HEK293 (cell line): Measurements from ENCODE around the gene NCF2.
A peak's percentile ranks its signal among the peaks of the same experiment; 100 is the strongest.

ENCODE experiments used
- FEZF1 ChIP-seq: fragments of 450-650 bp; formaldehyde crosslinking; IDR thresholded peaks from 2 replicates; pipeline ENCODE4 v1.5.1; 2016; ENCODE audit warnings: missing biosample characterization, missing genetic modification characterization
- MYNN ChIP-seq: fragments of 450-650 bp; formaldehyde crosslinking; IDR thresholded peaks from 2 replicates; pipeline ENCODE4 v1.5.1; 2016; ENCODE audit warnings: missing biosample characterization, missing genetic modification characterization, borderline replicate concordance
- PRDM1 ChIP-seq: fragments of 450-650 bp; formaldehyde crosslinking; IDR thresholded peaks from 2 replicates; pipeline ENCODE4; 2016; ENCODE audit warnings: missing biosample characterization, missing genetic modification characterization
- PRDM10 ChIP-seq: fragments of 450-650 bp; formaldehyde crosslinking; IDR thresholded peaks from 2 replicates; pipeline ENCODE4 v1.5.1; 2016; ENCODE audit warnings: missing biosample characterization, missing genetic modification characterization
- PRDM6 ChIP-seq: fragments of 450-650 bp; formaldehyde crosslinking; IDR thresholded peaks from 2 replicates; pipeline ENCODE4 v1.5.1; 2017; ENCODE audit warnings: missing biosample characterization, missing genetic modification characterization
- SETDB1 ChIP-seq: IDR thresholded peaks from one replicate; pipeline ENCODE4 v1.6.1; 2017; ENCODE audit warnings: mild to moderate bottlenecking, low read length, moderate library complexity, mixed read lengths; ENCODE audit not compliant: insufficient read length
- TSHZ1 ChIP-seq: fragments of 450-650 bp; formaldehyde crosslinking; IDR thresholded peaks from 2 replicates; pipeline ENCODE4 v1.5.1; 2016; ENCODE audit warnings: missing biosample characterization, missing genetic modification characterization, borderline replicate concordance
- WT1 ChIP-seq: fragments of 450-650 bp; formaldehyde crosslinking; IDR thresholded peaks from 2 replicates; pipeline ENCODE4 v1.5.1; 2016; ENCODE audit warnings: missing biosample characterization, missing genetic modification characterization
- ZNF114 ChIP-seq: fragments of 450-650 bp; formaldehyde crosslinking; IDR thresholded peaks from 2 replicates; pipeline ENCODE4 v1.5.0; 2017; ENCODE audit warnings: missing biosample characterization, missing genetic modification characterization
- ZNF138 ChIP-seq: fragments of 450-650 bp; formaldehyde crosslinking; IDR thresholded peaks from 2 replicates; pipeline ENCODE4 v1.5.1; 2016; ENCODE audit warnings: missing biosample characterization, missing genetic modification characterization, borderline replicate concordance
- ZNF140 ChIP-seq: fragments of 450-650 bp; formaldehyde crosslinking; IDR thresholded peaks from 2 replicates; pipeline ENCODE4 v1.5.1; 2016; ENCODE audit warnings: missing biosample characterization, missing genetic modification characterization
- ZNF146 ChIP-seq: fragments of 450-650 bp; formaldehyde crosslinking; IDR thresholded peaks from 2 replicates; pipeline ENCODE4 v1.5.1; 2016; ENCODE audit warnings: missing biosample characterization, missing genetic modification characterization
- ZNF155 ChIP-seq: fragments of 450-650 bp; formaldehyde crosslinking; IDR thresholded peaks from 2 replicates; pipeline ENCODE4 v1.5.1; 2016; ENCODE audit warnings: missing biosample characterization, missing genetic modification characterization
- ZNF211 ChIP-seq: fragments of 450-650 bp; formaldehyde crosslinking; IDR thresholded peaks from 2 replicates; pipeline ENCODE4 v1.5.1; 2016; ENCODE audit warnings: low read depth, missing biosample characterization, missing genetic modification characterization
- ZNF362 ChIP-seq: fragments of 450-650 bp; formaldehyde crosslinking; IDR thresholded peaks from 2 replicates; pipeline ENCODE4 v1.5.1; 2016; ENCODE audit warnings: missing biosample characterization, missing genetic modification characterization
- ZNF426 ChIP-seq: fragments of 450-650 bp; formaldehyde crosslinking; IDR thresholded peaks from 2 replicates; pipeline ENCODE4 v1.5.1; 2017; ENCODE audit warnings: missing biosample characterization, missing genetic modification characterization, mild to moderate bottlenecking, inconsistent platforms, moderate library complexity
- ZNF501 ChIP-seq: fragments of 450-650 bp; formaldehyde crosslinking; IDR thresholded peaks from 2 replicates; pipeline ENCODE4 v1.5.1; 2016; ENCODE audit warnings: missing biosample characterization, missing genetic modification characterization
- ZNF561 ChIP-seq: fragments of 450-650 bp; IDR thresholded peaks from 2 replicates; pipeline ENCODE4 v1.5.1; 2018; ENCODE audit warnings: missing biosample characterization, missing genetic modification characterization, borderline replicate concordance
- ZNF571 ChIP-seq: fragments of 450-650 bp; formaldehyde crosslinking; IDR thresholded peaks from 2 replicates; pipeline ENCODE4 v1.5.0; 2017; ENCODE audit warnings: missing biosample characterization, missing genetic modification characterization
- ZNF596 ChIP-seq: fragments of 450-650 bp; IDR thresholded peaks from 2 replicates; pipeline ENCODE4 v1.5.0; 2018; ENCODE audit warnings: missing biosample characterization, mild to moderate bottlenecking, missing genetic modification characterization, moderate library complexity
- ZNF639 ChIP-seq: fragments of 450-650 bp; formaldehyde crosslinking; IDR thresholded peaks from 2 replicates; pipeline ENCODE4 v1.5.1; 2016; ENCODE audit warnings: missing biosample characterization, missing genetic modification characterization
- ZNF654 ChIP-seq: fragments of 450-650 bp; formaldehyde crosslinking; IDR thresholded peaks from 2 replicates; pipeline ENCODE4 v1.5.1; 2016; ENCODE audit warnings: low read depth, missing biosample characterization, missing genetic modification characterization
- ZNF704 ChIP-seq: fragments of 450-650 bp; formaldehyde crosslinking; IDR thresholded peaks from 2 replicates; pipeline ENCODE4 v1.5.1; 2016; ENCODE audit warnings: missing biosample characterization, missing genetic modification characterization
- ZNF707 ChIP-seq: fragments of 450-650 bp; formaldehyde crosslinking; IDR thresholded peaks from 2 replicates; pipeline ENCODE4 v1.5.1; 2016; ENCODE audit warnings: missing biosample characterization, missing genetic modification characterization
- ZNF785 ChIP-seq: fragments of 450-650 bp; formaldehyde crosslinking; IDR thresholded peaks from 2 replicates; pipeline ENCODE4 v1.5.1; 2016; ENCODE audit warnings: missing biosample characterization, missing genetic modification characterization
- ZSCAN4 ChIP-seq: fragments of 450-650 bp; formaldehyde crosslinking; IDR thresholded peaks from 2 replicates; pipeline ENCODE4 v1.5.1; 2017; ENCODE audit warnings: missing biosample characterization, missing genetic modification characterization

The NCF2 gene

GRCh38 chr1:183515002-183515689 lies 75.1 kb downstream of the NCF2 start (continued):
- TF ChIP-seq ZNF639 (tag by site-specific recombination) (peak; percentile 66; the same call in 1 of the 2 replicates), ZNF138 (tag by site-specific recombination) (no peak), TSHZ1 (tag by site-specific recombination) (peak; percentile 33; the same call in 1 of the 2 replicates), PRDM6 (tag by site-specific recombination) (peak; percentile 64), ZNF140 (tag by site-specific recombination) (no peak), ZNF561 (no peak), ZNF426 (tag by site-specific recombination) (no peak), ZNF501 (tag by site-specific recombination) (peak; percentile 36; the same call in 1 of the 2 replicates), SETDB1 (no peak), ZNF707 (tag by site-specific recombination) (no peak), PRDM10 (tag by site-specific recombination) (no peak), ZNF704 (tag by site-specific recombination) (no peak), ZNF146 (tag by site-specific recombination) (no peak), ZNF211 (tag by site-specific recombination) (no peak), WT1 (tag by site-specific recombination) (peak; percentile 79), ZNF362 (tag by site-specific recombination) (no peak; the same call in 1 of the 2 replicates), FEZF1 (peak; percentile 85), ZNF114 (tag by site-specific recombination) (no peak), ZSCAN4 (tag by site-specific recombination) (no peak), ZNF596 (no peak), PRDM1 (tag by site-specific recombination) (no peak), ZNF654 (tag by site-specific recombination) (no peak), ZNF155 (no peak), MYNN (tag by site-specific recombination) (no peak), ZNF571 (tag by site-specific recombination) (no peak), ZNF785 (tag by site-specific recombination) (no peak)
